Activated CD4-positive, alpha-beta T cell treated with anti-CD3 and anti-CD28 coated beads, Interleukin-2, amount 50 U/mL, for 16 hours (primary cell): ENCODE data around the gene USP6.
"Not testable (repeated sequence)": the region's sequence is repeated elsewhere in the genome, so short reads cannot be mapped to it uniquely, and the experiment has no call there.

Experiments
- DNase-seq: peaks from one replicate; pipeline ENCODE4 v3.0.0-alpha.2; 2020

USP6 gene

DNA sequence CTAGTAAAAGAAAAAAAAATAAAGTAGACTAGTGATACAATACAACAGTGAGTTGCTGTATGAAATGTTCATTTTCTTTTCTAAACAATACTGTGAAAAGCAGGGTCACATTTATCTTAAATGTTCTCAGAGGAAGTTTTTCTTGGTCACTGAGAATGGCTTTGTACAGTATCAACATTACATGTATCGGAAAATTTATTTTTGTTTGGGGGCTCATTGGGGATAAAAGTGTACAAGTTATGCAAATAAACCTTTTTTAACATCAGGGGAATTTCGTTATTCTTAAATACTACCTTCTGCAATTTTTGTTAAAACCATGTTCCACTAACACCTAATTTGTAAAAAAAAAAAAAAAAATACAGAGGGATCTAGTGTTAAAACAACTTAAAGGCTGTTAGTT, 84.5 kb downstream of the USP6 start:
- DNase-seq: no peak

DNA sequence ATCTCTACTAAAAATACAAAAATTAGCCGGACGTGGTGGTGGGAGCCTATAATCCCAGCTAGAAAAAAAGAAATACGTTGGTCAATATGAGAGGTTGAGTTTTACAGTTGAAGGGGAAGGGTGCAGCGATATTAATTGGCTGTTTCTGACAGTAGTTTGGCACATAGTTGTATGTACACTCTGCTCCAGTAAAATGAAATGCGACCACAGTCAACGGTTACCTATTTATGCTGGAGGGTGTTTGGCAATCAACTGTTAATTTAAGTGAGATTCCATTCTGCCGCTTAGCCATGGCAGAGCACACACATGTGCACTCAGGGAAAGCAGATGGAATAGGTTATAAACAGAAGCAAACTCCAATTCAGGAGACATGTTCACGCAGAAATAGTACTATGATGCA, 85.2 kb downstream of the USP6 start:
- no peak for DNase-seq

DNA sequence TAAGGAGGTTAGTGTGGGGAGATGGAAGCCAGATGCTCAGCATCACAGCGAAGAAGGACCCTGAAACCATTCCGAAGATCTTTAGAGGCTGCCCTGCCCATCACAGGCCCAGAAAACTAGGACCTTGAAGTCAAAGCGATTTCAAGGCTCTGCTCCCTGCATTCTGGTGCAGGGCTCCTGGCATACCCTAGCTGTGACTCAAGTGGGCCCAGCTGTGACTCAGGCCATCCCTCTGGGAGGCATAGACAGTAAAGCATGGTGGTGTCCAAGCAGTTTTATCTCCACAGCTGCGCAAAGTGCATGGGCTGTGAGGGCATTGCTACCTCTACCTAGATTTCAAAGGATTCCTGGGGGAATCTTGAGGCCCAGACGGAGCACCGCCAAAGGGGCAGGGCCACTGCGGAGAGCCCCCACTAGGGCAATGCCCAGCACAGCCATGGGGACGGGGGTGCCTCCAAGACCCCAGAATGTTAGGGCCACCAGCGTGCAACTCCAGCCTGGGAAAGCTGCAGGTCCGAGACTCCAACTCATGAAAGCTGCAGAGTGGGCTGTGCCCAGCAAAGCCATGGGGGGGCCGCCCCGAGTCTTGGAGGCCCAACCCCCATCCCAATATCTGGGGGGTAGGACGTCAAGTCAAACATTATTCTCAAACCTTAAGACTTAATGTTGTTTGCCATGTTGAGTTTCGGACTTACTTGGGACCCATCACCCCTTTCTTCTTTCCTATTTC, 87.5 kb downstream of the USP6 start:
- DNase-seq: no peak

DNA sequence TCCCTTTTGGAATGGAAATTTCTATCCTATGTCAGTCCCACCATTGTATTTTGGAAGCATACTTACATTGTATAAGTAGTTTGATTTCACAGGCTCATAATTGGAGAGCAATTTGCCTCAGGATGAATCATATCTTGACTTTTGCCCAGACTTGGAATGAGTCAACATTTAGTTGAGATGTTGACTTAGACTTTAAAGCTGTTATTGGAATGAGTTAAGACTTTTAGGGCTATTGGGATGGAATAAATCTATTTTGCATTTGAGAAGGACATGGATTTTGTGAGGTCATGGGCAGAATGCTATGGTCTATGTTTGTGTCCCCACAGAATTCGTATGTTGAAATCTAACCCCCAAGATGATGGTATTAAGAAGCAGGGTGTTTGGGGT, 88.1 kb downstream of the USP6 start:
- DNase-seq: peak; percentile 48

DNA sequence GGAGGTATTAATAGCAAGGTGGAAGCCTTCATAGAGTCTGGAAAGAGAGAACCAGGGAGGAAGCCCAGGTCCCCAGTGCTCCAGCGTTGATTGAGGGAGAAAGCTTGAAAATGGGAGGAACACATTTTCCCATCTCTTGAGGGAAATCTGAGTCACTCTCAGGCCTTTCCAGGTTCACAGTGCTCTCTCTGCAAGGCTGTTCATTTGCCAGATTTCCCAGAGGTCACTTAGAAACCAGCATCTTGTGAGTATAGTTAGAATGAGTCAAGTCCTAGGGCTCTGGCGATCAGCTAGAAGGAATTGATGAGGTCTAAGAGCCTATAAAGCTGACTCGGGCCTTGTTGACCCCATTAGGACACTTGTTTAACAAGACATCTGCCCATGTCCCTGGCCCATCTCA, 93.6 kb downstream of the USP6 start:
- DNase-seq: no peak

DNA sequence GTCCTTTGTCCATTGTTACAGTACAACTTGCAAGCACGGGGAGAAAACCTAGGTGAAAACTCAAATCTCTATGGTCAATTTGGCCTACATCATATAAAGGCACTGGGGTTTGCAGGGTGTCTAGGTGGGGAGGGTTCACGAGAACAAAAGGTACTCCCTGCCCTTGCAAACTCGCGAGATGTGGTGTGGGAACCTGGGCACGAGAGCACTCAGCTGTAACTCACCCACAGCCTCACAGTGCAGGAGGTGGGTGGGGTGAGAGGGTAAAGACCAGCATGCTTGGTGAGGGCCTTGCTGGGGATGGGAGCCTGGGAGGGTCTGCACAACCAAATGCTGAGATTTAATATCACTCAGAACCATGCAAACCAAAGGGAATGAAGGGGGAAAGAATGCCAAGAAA, 94.3 kb downstream of the USP6 start:
- no peak for DNase-seq

DNA sequence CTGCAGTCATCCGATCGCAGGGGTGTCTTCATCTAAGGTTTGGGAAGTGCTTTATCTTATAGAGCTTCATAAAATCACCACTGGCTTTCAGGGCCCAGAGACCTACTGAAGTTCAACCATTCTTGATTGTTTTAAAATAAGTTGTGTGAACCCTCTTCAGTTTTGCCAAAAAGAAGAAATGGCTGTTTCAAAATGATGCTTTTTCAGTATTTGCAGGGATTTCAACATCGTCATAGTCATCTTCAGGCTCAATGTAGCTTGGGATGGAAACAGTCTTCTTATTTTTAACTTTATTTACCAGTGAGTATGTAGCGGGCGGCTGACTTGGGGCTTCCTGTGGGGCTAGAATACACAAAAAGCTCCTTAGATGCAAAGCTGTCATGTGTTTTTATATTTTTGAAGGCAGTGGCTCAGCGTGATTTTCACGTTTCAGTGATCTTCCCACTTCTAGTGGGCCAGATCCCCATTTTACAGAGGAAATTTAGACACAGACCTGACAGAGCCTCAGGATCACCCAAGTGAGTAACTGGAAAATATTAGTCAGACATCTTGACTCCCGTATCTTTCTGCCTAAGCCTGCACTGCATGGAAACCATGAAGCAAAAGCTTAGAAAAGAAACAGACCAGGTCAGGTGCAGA, 94.9 kb downstream of the USP6 start:
- no peak for DNase-seq

DNA sequence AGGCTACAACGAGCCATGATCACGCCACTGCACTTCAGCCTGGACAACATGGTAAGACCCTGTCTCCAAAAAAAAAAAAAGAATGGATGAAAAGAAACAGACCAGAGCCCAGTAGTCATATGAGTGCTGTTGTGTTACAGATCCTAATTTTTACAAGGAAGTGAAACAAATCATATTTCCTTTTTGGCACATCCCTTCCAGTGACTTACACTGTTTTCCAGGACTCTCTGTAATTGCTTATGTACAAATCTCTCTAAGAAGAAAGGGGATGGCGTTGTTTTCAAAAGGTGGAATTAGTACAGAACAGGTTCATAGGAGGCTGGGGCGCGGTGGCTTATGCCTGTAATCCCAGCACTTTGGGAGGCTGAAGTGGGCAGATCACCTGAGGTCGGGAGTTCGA, 95.6 kb downstream of the USP6 start:
- DNase-seq: no peak

DNA sequence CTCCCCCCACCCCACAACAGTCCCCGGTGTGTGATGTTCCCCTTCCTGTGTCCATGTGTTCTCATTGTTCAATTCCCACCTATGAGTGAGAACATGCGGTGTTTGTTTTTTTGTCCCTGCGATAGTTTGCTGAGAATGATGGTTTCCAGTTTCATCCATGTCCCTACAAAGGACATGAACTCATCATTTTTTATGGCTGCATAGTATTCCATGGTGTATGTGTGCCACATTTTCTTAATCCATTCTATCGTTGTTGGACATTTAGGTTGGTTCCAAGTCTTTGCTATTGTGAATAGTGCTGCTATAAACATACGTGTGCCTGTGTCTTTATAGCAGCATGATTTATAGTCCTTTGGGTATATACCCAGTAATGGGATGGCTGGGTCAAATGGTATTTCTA, 101.7 kb downstream of the USP6 start:
- DNase-seq: not testable (repeated sequence)

DNA sequence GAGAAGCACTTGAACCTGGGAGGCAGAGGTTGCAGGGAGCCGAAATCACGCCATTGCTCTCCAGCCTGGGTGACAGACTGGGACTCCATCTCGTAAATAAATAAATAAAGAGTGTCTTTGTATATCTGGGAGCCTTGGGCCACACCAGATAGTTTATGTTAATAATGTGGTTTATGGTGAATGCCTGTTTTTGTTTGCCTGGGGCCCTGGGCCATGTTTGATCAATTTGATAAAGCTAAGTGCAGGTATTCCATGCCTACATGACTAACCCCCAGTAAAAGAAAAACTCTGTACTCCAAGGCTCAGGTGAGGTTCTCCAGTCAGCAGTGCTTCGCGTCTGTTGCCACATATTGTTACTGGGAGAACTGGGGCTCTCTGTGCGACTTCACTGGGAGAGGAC, 103.7 kb downstream of the USP6 start:
- DNase-seq: no peak

DNA sequence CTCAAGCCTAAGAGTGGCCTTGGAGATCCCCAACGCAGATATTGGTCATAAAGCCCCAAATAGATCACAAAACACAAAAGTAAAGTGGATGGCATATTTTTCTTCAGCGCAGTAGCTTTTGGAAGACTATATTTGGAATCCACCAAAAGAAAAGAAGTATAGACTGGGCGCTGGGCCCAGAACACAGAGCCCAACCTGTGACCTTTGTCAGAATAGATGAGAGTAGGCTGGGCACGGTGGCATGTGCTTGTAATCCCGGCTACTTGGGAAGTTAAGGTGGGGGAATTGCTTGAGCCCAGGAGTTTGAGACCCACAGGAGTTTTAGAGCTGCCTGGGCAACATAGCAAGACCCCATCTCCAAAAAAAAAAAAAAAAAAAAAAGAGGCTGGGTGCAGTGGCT, 104.2 kb downstream of the USP6 start:
- no peak for DNase-seq

DNA sequence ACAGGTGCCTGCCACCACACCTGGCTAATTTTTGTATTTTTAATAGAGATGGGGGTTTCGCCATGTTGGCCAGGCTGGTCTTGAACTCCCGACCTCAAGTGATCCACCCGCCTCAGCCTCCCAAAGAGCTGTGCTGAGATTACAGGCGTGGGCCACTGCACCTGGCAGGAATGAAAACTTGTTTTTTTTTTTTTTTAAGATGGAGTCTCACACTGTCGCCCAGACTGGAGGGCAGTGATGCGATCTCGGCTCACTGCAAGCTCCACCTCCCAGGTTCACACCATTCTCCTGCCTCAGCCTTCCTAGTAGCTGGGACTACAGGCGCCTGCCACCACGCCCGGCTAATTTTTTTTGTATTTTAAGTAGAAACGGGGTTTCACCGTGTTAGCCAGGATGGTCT, 106.1 kb downstream of the USP6 start:
- DNase-seq: not testable (repeated sequence)
